Memory B cell (primary cell): ENCODE measurements around the gene SORCS2.

Experiments
- ATAC-seq: fragments of 150-1000 bp; cut with Tn5 transposase; 2 replicates; pipeline ENCODE4 v1.10.0; 2021; ENCODE audit warnings: low read depth, mild to moderate bottlenecking, moderate library complexity
- DNase-seq, 2 donors: peaks; one replicate each; pipeline ENCODE4 v3.0.0; 2022; ENCODE audit warnings: low spot score in 2 of 2
- H3K27ac Mint-ChIP-seq: one replicate; pipeline ENCODE4 v1.8.0; 2022; ENCODE audit warnings: mild to moderate bottlenecking, moderate library complexity, mixed read lengths
- H3K27me3 Mint-ChIP-seq: one replicate; pipeline ENCODE4 v1.8.0; 2022; ENCODE audit warnings: mixed read lengths
- H3K36me3 Mint-ChIP-seq: one replicate; pipeline ENCODE4 v1.8.0; 2022; ENCODE audit warnings: mild to moderate bottlenecking, mixed read lengths
- H3K4me1 Mint-ChIP-seq: one replicate; pipeline ENCODE4 v1.8.0; 2022; ENCODE audit warnings: mixed read lengths
- H3K4me3 Mint-ChIP-seq: one replicate; pipeline ENCODE4 v1.8.0; 2022; ENCODE audit warnings: mild to moderate bottlenecking, moderate library complexity, mixed read lengths
- H3K9me3 Mint-ChIP-seq: one replicate; pipeline ENCODE4 v1.8.0; 2022; ENCODE audit warnings: mixed read lengths

SORCS2 gene

DNA sequence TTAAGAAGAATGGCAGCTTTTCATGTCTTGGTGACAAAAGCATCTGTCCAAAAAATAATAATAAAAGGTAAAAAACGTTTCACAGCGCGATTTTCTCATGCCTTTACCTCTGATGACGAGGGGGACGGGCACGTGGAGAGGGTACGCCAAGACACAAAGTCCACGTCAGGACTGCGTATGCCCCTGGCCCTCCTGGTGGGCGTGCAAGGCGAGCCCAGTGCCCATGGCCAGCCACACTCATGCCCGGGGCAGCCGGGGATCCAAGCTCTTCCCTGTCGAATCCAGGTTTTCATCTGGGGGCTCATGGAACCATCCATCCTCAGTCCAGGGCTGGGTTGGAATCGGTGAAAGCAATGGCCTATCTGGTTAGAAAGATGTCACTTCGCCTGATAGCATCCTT lies 570.8 kb downstream of the SORCS2 start:
- no peak overlapping the region for H3K4me3 Mint-ChIP-seq
- DNase-seq, result no peak
- H3K9me3 Mint-ChIP-seq, result no peaks in the 10 kb centered on the region
- peaks cover 9% of the 10 kb centered on the region for H3K4me1 Mint-ChIP-seq
- ATAC-seq, result no peak
- peaks cover 4% of the 10 kb centered on the region for H3K27me3 Mint-ChIP-seq
- H3K36me3 Mint-ChIP-seq, result no peaks in the 10 kb centered on the region
- H3K27ac Mint-ChIP-seq, result no peak overlapping the region

DNA sequence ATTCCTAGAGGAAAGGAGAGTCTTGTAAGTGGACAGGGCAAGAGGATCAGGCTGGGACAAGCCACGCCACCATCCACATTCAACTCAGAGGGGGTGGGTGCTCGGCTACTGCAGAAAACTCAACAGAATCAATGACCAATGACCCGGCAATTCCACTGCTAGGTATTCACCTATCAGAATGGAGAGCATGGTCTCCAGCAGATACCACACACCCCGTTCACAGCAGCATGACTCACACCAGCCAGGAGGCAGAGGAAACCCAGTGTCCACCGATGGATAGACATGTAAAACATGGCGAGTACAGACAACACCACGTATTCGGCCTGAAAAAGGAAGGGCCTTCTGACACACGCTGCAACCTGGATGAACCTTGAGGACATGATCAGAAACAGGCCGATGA lies 571.5 kb downstream of the SORCS2 start:
- Mint-ChIP-seq H3K9me3 (no peaks in the 10 kb centered on the region), H3K27ac (no peak overlapping the region), H3K36me3 (no peaks in the 10 kb centered on the region), H3K4me3 (no peak overlapping the region), H3K27me3 (peaks cover 4% of the 10 kb centered on the region), H3K4me1 (peaks cover 6% of the 10 kb centered on the region)
- ATAC-seq (no peak), DNase-seq (no peak)

DNA sequence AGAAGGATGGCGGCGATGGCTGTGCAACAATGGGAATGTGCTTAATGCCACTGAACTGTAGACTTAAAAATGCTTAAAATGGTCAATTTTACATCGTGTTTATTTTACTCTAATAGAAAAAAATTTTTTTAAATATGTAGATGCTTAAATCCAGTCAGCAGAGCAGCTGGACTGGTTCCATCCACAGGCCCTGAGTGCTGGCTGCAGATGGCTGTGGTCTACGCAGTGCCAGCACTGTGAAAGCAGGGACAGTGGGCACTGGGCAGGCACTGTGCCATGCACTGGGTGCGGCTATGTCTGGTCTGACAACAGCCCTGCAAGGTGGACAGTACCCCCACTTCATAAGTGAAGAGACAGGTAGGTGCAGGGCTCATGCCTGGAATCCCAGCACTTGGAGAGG lies 572.1 kb downstream of the SORCS2 start:
- H3K4me3 Mint-ChIP-seq, result no peak overlapping the region
- H3K27ac Mint-ChIP-seq, result no peak overlapping the region
- H3K9me3 Mint-ChIP-seq, result no peaks in the 10 kb centered on the region
- ATAC-seq (no peak), DNase-seq (no peak)
- H3K36me3 Mint-ChIP-seq, result no peaks in the 10 kb centered on the region
- peaks cover 2% of the 10 kb centered on the region for H3K4me1 Mint-ChIP-seq
- peaks cover 4% of the 10 kb centered on the region for H3K27me3 Mint-ChIP-seq

DNA sequence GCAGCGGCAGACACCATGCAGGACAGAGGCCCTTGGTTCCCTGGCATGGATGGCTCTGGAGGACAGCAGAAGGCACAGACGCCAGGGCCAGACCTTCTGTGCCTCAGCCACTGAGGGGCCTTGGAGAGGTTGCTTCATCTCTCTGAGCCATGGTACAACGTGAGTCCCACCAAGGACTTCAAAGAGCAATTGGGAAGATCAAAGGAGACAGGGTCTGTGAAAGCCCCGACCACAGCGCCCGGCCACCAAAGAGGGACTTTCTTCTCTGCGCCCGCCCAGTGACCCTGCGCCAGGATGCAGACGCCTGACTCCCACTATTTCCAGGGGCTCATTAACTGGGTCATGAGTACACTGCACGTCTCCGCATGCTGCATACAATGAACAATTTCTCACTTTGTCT lies 573.3 kb downstream of the SORCS2 start:
- H3K4me1 Mint-ChIP-seq, result peaks cover 6% of the 10 kb centered on the region
- no peaks in the 10 kb centered on the region for H3K9me3 Mint-ChIP-seq
- no peak for DNase-seq
- no peak for ATAC-seq
- H3K27ac Mint-ChIP-seq, result no peak overlapping the region
- no peak overlapping the region for H3K4me3 Mint-ChIP-seq
- peaks cover 12% of the 10 kb centered on the region for H3K27me3 Mint-ChIP-seq
- no peaks in the 10 kb centered on the region for H3K36me3 Mint-ChIP-seq

DNA sequence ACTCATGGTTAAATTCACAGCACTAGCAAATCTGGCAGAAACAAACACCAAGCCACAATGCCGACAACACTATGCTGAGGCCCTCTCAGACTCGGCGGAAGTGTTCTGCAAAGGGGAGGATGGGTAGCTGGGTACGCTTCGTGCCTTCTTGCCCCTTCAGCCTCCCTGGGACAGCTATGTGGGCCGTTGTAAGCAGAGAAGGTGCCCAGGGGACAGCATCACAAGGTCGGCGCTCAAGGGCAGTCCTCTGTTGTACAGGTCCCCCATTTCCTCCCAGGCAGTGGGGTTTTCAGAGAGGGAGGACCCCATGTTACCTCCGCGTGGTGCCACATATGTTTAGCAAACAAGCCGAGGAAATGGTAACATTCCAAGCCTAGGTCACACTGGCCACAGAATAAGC lies 573.7 kb downstream of the SORCS2 start:
- Mint-ChIP-seq H3K27ac (no peak overlapping the region), H3K27me3 (peaks cover 15% of the 10 kb centered on the region), H3K4me3 (no peak overlapping the region), H3K36me3 (no peaks in the 10 kb centered on the region), H3K4me1 (peaks cover 10% of the 10 kb centered on the region), H3K9me3 (no peaks in the 10 kb centered on the region)
- ATAC-seq (no peak), DNase-seq (no peak)

DNA sequence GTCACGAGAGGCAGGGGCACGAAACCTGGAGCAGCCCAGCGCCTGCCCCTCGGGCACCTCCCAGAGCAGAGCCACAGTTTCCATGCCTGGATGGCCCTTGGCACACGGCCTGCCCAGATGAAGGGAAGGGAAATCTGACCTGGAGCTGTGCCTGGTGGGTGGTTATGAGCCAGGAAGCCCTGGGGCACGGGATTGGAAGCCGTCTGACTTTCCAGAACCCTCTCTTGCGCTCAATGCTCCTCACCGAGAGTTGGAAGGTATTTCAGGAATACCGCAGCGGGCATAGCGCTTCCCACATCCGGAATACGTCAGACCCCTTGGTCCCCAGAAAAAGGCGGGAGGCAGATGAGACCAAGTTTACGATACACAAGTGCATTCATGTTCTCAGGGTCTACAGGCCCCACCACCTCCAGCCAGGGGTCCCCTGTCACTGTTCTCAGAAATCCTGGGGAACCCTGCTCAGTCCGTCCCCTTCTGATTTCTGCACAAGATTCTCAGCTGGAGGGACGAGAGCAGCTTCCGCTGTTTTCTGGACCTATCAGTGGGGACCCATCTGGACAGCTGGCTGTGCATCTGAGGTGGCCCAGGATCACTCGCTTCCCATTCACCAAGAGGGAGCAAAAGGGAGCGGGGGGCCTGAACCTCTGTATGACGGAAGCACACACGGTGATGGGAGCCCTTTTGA lies 574.5 kb downstream of the SORCS2 start:
- H3K27me3 Mint-ChIP-seq, result peaks cover 14% of the 10 kb centered on the region
- H3K36me3 Mint-ChIP-seq, result no peaks in the 10 kb centered on the region
- no peak overlapping the region for H3K27ac Mint-ChIP-seq
- H3K4me3 Mint-ChIP-seq, result no peak overlapping the region
- DNase-seq, result no peak
- peaks cover 9% of the 10 kb centered on the region for H3K4me1 Mint-ChIP-seq
- H3K9me3 Mint-ChIP-seq, result no peaks in the 10 kb centered on the region
- ATAC-seq, result no peak

DNA sequence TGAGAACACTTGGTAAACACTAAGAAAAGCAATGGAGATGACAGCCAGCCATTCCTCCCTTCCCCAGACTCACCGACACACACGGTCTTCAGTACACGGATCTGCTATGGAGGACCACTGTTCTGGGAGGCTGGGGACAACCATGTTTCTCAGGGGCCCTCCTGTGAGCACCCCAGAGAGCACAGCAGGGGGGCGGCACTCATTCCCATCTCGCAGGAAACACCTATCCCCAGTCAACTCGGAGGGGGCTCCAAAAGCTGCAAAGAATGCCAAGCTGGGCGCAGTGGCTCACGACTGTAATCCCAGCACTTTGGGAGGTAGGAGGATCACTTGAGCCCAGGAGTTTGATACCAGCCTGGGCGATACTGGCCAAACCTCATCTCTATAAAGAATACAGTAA lies 575.2 kb downstream of the SORCS2 start:
- Mint-ChIP-seq H3K27ac (no peak overlapping the region), H3K36me3 (no peaks in the 10 kb centered on the region), H3K9me3 (no peaks in the 10 kb centered on the region), H3K4me1 (peaks cover 9% of the 10 kb centered on the region), H3K27me3 (peaks cover 14% of the 10 kb centered on the region), H3K4me3 (no peak overlapping the region)
- no peak for DNase-seq
- ATAC-seq, result no peak

DNA sequence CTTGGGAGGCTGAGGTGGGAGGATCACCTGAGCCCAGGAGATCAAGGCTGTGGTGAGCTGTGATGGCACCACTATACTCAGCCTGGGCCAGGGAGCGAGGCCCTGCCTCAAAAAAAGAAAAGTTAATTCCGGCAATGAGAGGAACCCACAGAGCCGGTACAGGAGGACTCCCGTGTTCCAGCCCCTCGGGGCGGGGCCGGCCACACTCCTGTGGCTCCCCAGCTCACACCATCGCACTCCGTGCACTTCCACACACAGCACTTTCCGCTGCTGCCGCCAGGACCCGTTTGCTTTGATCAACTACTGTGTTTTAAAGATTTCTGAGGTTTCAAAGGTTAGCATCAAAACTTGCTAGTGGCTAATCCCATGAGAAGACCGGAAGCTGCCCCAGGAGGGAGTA lies 575.6 kb downstream of the SORCS2 start:
- ATAC-seq, result no peak
- peaks cover 9% of the 10 kb centered on the region for H3K4me1 Mint-ChIP-seq
- H3K27me3 Mint-ChIP-seq, result peaks cover 14% of the 10 kb centered on the region
- no peaks in the 10 kb centered on the region for H3K36me3 Mint-ChIP-seq
- no peak for DNase-seq
- H3K4me3 Mint-ChIP-seq, result no peak overlapping the region
- H3K9me3 Mint-ChIP-seq, result no peaks in the 10 kb centered on the region
- H3K27ac Mint-ChIP-seq, result no peak overlapping the region

DNA sequence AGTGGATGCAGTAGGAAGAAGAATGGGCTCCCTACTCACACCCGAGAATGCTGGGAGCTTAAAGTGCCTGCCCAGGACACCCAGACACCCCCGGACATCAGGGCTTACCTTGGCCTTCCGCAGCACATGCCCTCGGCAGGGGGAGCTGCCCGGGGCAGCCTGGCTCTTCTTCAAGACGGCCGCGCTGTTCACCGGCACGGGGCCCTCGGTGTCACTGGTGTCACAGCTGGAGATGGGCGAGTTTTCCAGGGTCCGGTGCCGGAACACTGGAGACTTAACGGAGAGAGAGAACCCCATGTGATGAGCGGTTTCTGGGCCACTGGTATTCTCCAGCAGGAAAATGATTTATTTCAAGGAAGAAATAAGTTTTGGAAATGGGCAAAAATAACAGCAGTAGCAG lies 576.4 kb downstream of the SORCS2 start:
- H3K4me3 Mint-ChIP-seq, result no peak overlapping the region
- peaks cover 16% of the 10 kb centered on the region for H3K27me3 Mint-ChIP-seq
- no peaks in the 10 kb centered on the region for H3K9me3 Mint-ChIP-seq
- H3K36me3 Mint-ChIP-seq, result no peaks in the 10 kb centered on the region
- DNase-seq (no peak), ATAC-seq (no peak)
- H3K27ac Mint-ChIP-seq, result no peak overlapping the region
- H3K4me1 Mint-ChIP-seq, result peaks cover 9% of the 10 kb centered on the region

DNA sequence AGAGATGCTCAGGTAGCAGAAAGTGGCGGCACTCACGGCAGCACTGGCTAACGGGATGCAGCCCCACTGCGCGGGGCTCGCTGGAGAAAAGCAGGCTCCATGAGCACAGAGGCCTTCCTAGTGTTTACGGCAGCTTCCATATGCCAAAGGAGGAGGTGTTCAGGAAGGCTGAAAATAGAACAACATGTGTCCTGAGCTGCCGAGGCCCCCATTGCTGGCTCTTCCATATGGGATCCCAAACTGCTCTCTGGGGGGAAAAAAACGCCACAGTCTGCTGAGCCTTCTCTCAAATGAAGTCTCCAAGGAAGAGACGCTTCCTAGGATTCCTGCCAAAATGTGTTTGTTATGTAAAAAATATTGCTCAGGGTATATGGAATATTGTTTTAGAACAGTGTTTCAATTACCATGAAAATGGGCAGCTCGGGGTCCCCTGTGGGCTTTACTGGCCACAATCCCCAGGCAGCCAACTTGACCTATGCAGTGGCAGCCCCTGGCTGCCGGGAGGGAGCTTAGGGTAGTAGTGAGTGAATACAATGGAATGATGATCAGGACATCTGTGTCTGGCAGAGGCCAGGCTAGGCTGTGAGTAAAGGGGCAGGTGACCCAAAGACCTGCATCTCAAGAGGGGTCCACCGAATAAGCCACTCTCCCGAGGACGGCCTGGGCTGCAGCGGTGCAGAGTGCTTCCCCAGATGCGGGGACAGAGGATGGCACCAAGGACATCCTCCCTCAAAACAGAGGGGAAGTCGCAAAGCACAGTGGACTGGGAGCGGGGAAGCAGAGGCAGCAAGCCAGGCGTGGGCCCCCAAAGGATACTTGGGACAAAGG lies 577.3 kb downstream of the SORCS2 start:
- ATAC-seq (no peak), DNase-seq (no peak)
- no peaks in the 10 kb centered on the region for H3K9me3 Mint-ChIP-seq
- H3K36me3 Mint-ChIP-seq, result no peaks in the 10 kb centered on the region
- no peak overlapping the region for H3K4me3 Mint-ChIP-seq
- H3K27me3 Mint-ChIP-seq, result peaks cover 15% of the 10 kb centered on the region
- H3K27ac Mint-ChIP-seq, result no peak overlapping the region
- H3K4me1 Mint-ChIP-seq, result peaks cover 9% of the 10 kb centered on the region

DNA sequence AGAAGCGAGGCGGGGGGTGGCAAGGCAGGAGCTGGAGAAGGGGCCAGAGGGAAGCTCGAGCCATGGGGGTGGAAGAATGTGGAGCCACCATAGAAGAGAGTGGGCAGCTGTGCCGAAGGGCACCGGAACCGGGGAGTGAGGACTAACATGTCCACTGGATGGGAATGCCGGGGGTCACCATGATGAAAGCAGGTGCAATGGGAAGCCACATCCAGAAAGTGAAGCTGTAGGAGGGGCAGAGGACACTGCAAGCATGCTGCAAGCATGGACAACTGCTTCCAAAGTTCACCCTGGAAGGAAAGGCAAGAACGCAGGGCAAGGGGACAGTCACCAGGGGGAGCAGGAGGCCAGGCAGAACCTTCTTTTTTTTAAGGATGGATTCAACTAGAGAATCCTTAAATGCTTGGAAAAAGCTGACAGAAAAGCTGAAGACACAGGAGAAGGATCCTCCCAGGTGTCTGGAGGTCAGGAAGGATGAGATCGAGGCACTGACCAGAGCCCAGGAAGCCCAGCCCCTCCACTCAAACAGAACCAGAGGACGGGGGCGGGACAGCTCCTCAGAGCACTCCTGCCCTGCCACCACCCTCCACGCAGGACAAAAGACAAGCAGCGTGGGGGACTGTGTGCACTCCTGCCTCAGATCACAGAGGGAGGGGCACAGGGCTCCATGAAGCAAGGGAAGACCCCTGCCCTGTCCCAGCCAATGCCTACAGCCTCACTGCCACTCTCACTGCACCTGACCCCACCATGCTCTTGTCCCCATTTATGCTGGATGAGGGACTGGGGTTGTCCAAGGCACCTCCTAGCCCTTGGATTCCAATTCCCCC lies 578.1 kb downstream of the SORCS2 start:
- no peak for DNase-seq
- no peak for ATAC-seq
- peaks cover 14% of the 10 kb centered on the region for H3K27me3 Mint-ChIP-seq
- no peak overlapping the region for H3K27ac Mint-ChIP-seq
- H3K9me3 Mint-ChIP-seq, result no peaks in the 10 kb centered on the region
- H3K36me3 Mint-ChIP-seq, result no peaks in the 10 kb centered on the region
- H3K4me1 Mint-ChIP-seq, result peaks cover 9% of the 10 kb centered on the region
- no peak overlapping the region for H3K4me3 Mint-ChIP-seq

DNA sequence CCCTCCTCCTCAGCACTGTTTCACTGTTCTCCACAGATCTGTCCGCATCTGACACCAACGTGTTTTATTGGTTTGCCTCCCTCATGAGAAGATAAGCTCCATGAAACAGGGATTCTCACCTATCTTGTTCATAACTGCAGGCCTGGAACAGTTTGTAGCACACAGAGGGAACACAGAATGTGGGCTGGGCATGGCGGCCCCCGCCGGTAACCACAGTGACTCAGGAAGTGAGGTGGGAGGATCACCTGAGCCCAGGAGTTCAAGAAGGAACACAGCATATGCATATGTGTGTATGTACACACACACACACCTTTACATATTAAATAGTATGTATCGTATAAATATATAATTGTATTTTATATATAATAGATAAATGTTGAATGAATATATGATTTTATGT lies 578.7 kb downstream of the SORCS2 start:
- no peak for DNase-seq
- no peaks in the 10 kb centered on the region for H3K36me3 Mint-ChIP-seq
- H3K4me1 Mint-ChIP-seq, result peaks cover 9% of the 10 kb centered on the region
- no peak for ATAC-seq
- H3K27me3 Mint-ChIP-seq, result peaks cover 14% of the 10 kb centered on the region
- no peak overlapping the region for H3K4me3 Mint-ChIP-seq
- no peaks in the 10 kb centered on the region for H3K9me3 Mint-ChIP-seq
- no peak overlapping the region for H3K27ac Mint-ChIP-seq

DNA sequence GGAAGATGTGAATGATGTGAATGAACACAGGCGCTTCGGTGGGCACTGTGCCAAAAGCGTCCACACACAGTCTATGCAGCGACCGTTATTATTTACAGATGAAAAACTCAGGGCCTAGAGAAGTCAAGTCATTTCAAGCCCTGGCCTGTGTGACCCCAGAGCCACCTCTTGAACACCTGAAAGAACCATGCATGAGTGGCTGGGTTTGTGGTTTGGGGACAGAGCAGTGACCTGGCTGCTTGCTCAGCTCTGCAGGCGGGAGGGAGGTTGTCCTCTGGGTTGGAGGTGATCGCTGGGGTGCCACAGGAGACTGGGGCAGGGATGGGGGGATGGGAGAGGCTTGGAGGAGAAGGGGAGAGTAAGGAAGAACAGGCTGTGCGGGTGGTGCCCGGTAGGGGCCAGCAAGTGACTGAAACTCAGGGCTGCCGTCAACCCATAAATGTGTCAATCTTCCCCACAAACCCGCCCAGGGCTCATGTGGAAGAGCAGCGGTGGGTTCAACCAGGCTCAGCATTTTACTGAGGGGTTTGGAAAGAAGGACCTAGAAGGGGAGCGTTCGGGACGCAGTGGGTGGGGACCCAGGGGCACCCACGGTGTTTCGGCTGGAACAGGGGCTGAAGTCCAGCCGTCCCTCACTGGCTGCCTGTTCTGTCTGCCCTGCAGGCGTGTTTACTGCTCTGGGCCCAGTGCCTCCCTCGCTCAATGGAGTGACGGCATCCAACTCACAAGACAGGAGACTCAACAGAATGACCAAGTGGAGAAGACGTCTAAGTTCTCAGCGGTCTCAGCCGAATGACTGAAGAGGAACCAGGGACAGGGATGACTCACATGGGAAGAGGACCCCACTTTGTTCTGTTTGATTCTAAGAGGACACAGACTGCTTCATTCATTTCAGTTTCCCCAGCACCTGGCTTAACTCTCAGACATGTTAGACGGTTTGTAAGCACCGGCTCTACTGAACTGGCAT lies 579.5 kb downstream of the SORCS2 start:
- Mint-ChIP-seq H3K4me3 (no peak overlapping the region), H3K36me3 (no peaks in the 10 kb centered on the region), H3K27ac (no peak overlapping the region), H3K9me3 (no peaks in the 10 kb centered on the region), H3K27me3 (peaks cover 18% of the 10 kb centered on the region), H3K4me1 (peaks cover 9% of the 10 kb centered on the region)
- DNase-seq (no peak), ATAC-seq (no peak)
